OCI-LY3 (cell line): ENCODE results near the gene PTP4A2.

ENCODE experiments used
- H2AFZ ChIP-seq: fragments of 200-600, 300-600 bp; shearing (Covaris generic); 2 replicates; pipeline ENCODE4 v1.6.0; 2014; ENCODE audit warnings: antibody characterized with exemption, low read depth, low read length
- H3K27ac ChIP-seq: fragments of 200-600, 300-600 bp; sonication (generic); 2 replicates; pipeline ENCODE4 v1.5.1; 2014; ENCODE audit warnings: mild to moderate bottlenecking, low read length, moderate library complexity, mixed read lengths
- H3K27me3 ChIP-seq: fragments of 200-600, 300-600 bp; sonication (generic); 2 replicates; pipeline ENCODE4 v1.6.1; 2014; ENCODE audit warnings: low read depth, low read length, mixed read lengths
- H3K36me3 ChIP-seq: fragments of 200-600, 300-600 bp; sonication (generic); replicated peaks from 2 replicates; pipeline ENCODE3; 2014; ENCODE audit warnings: low read depth, low read length, mixed read lengths
- H3K4me1 ChIP-seq: fragments of 300-600, 200-600 bp; sonication (generic); 2 replicates; pipeline ENCODE4 v1.6.1; 2014; ENCODE audit warnings: low read length, mixed read lengths
- H3K4me2 ChIP-seq: fragments of 200-600, 300-600 bp; sonication (generic); 2 replicates; pipeline ENCODE4 v1.6.1; 2014; ENCODE audit warnings: low read length, mixed read lengths
- H3K4me3 ChIP-seq: fragments of 300-600, 200-600 bp; sonication (generic); 2 replicates; pipeline ENCODE4 v1.5.1; 2014; ENCODE audit warnings: antibody characterized with exemption, mild to moderate bottlenecking, low read length, moderate library complexity
- H3K79me2 ChIP-seq: fragments of 300-600, 200-600 bp; shearing (Covaris generic); 2 replicates; pipeline ENCODE4 v1.6.1; 2014; ENCODE audit warnings: mild to moderate bottlenecking, low read length, mixed read lengths
- H3K9ac ChIP-seq: fragments of 300-600, 200-600 bp; shearing (Covaris generic); 2 replicates; pipeline ENCODE4 v1.6.0; 2014; ENCODE audit warnings: mild to moderate bottlenecking, low read length, moderate library complexity
- H3K9me3 ChIP-seq: fragments of 200-600, 300-600 bp; shearing (Covaris generic); 2 replicates; pipeline ENCODE4 v1.6.1; 2014; ENCODE audit warnings: low read length, mixed read lengths; ENCODE audit not compliant: insufficient read depth
- H4K20me1 ChIP-seq: fragments of 200-600, 300-600 bp; sonication (generic); 2 replicates; pipeline ENCODE4 v1.6.1; 2016; ENCODE audit warnings: low read length, mixed read lengths; ENCODE audit not compliant: insufficient read depth
- CTCF ChIP-seq: fragments of 200-600, 300-600 bp; sonication (generic); IDR thresholded peaks from 2 replicates; pipeline ENCODE4 v1.5.1; 2014; ENCODE audit warnings: antibody characterized with exemption, low read length, low read depth
- EZH2phosphoT487 ChIP-seq: fragments of 200-600 bp; shearing (Covaris generic); IDR thresholded peaks from 2 replicates; pipeline ENCODE4 v1.6.1; 2018; ENCODE audit warnings: antibody characterized with exemption, mixed run types, low read depth

Gene PTP4A2

GRCh38 chr1:31970873-31971272 lies 32.7 kb upstream of the PTP4A2 start:
- Histone ChIP-seq H3K27me3 (no peaks in the 10 kb centered on the region), H3K4me2 (no peak overlapping the region), H3K9ac (no peak overlapping the region), H3K79me2 (no peaks in the 10 kb centered on the region), H4K20me1 (no peaks in the 10 kb centered on the region), H3K4me3 (no peak overlapping the region), H3K9me3 (no peaks in the 10 kb centered on the region), H2AFZ (no peak overlapping the region), H3K4me1 (no peaks in the 10 kb centered on the region), H3K36me3 (no peaks in the 10 kb centered on the region), H3K27ac (no peak overlapping the region)
- no peak for TF ChIP-seq CTCF
- TF ChIP-seq EZH2phosphoT487 = no peak

- peak overlapping the region; percentile 17; the same call in 1 of the 2 replicates for H2AFZ ChIP-seq
- H3K4me2 ChIP-seq = peak overlapping the region; percentile 53
- peaks cover 54% of the 10 kb centered on the region for H3K4me1 ChIP-seq
Observed at GRCh38 chr1:31961536-31961935, 23.4 kb upstream of the PTP4A2 start.

GRCh38 chr1:31959521-31960340 lies 21.6 kb upstream of the PTP4A2 start:
- Histone ChIP-seq H4K20me1 (no peaks in the 10 kb centered on the region), H2AFZ (no peak overlapping the region), H3K9me3 (no peaks in the 10 kb centered on the region), H3K4me2 (no peak overlapping the region), H3K27ac (no peak overlapping the region), H3K36me3 (no peaks in the 10 kb centered on the region), H3K4me1 (peaks cover 68% of the 10 kb centered on the region), H3K9ac (no peak overlapping the region), H3K27me3 (no peaks in the 10 kb centered on the region), H3K4me3 (no peak overlapping the region), H3K79me2 (no peaks in the 10 kb centered on the region)
- no peak for TF ChIP-seq EZH2phosphoT487
- no peak for TF ChIP-seq CTCF

More at GRCh38 chr1:31961536-31961935, 23.4 kb upstream of the PTP4A2 start:
- Histone ChIP-seq H3K36me3 (no peaks in the 10 kb centered on the region), H3K79me2 (no peaks in the 10 kb centered on the region), H3K27ac (peak overlapping the region; percentile 39), H3K9ac (peak overlapping the region; percentile 26; the same call in 1 of the 2 replicates), H3K4me3 (peak overlapping the region; percentile 9), H4K20me1 (no peaks in the 10 kb centered on the region), H3K27me3 (no peaks in the 10 kb centered on the region), H3K9me3 (no peaks in the 10 kb centered on the region)
- no peak for TF ChIP-seq EZH2phosphoT487

GRCh38 chr1:31957701-31958674 lies 19.8 kb upstream of the PTP4A2 start:
- no peaks in the 10 kb centered on the region for H3K79me2 ChIP-seq
- no peak for TF ChIP-seq CTCF
- TF ChIP-seq EZH2phosphoT487 = no peak
- peak overlapping the region; percentile 46 for H3K4me2 ChIP-seq
- no peak overlapping the region for H2AFZ ChIP-seq
- H3K4me3 ChIP-seq = no peak overlapping the region
- H3K9me3 ChIP-seq = no peaks in the 10 kb centered on the region
- peak overlapping the region; percentile 26; the same call in 1 of the 2 replicates for H3K9ac ChIP-seq
- H4K20me1 ChIP-seq = no peaks in the 10 kb centered on the region
- peak overlapping the region; percentile 9; the same call in 1 of the 2 replicates for H3K27ac ChIP-seq
- peaks cover 67% of the 10 kb centered on the region for H3K4me1 ChIP-seq
- no peaks in the 10 kb centered on the region for H3K36me3 ChIP-seq
- H3K27me3 ChIP-seq = no peaks in the 10 kb centered on the region
